Activated T-helper 17 cell treated with anti-CD3 and anti-CD28 coated beads, Interleukin-2, amount 50 U/mL, for 72 hours (primary cell): ENCODE results near the gene NAB2. TPM values are rescaled to one million over a fixed set of nuclear protein-coding genes. Genes with fewer than 3 reads are reported as not detected.
"Not testable (repeated sequence)": the region's sequence is repeated elsewhere in the genome, so short reads cannot be mapped to it uniquely, and the experiment has no call there.

Experiments
- ATAC-seq: fragments of 150-1000 bp; cut with Tn5 transposase; replicated peaks from 2 replicates; pipeline ENCODE4 v1.10.0; 2021; ENCODE audit warnings: mild to moderate bottlenecking, moderate library complexity
- H3K27ac Mint-ChIP-seq: one replicate; pipeline ENCODE4 v1.8.0; 2022; ENCODE audit warnings: mixed read lengths
- H3K27me3 Mint-ChIP-seq: one replicate; pipeline ENCODE4 v1.8.0; 2022; ENCODE audit warnings: mixed read lengths
- H3K36me3 Mint-ChIP-seq: one replicate; pipeline ENCODE4 v1.8.0; 2022; ENCODE audit warnings: low read depth, mild to moderate bottlenecking, mixed read lengths
- H3K4me1 Mint-ChIP-seq: one replicate; pipeline ENCODE4 v1.8.0; 2022; ENCODE audit warnings: mixed read lengths
- H3K4me3 Mint-ChIP-seq: one replicate; pipeline ENCODE4 v1.8.0; 2022; ENCODE audit warnings: mild to moderate bottlenecking, mixed read lengths
- H3K9me3 Mint-ChIP-seq: one replicate; pipeline ENCODE4 v1.8.0; 2022; ENCODE audit warnings: mixed read lengths
- total RNA-seq, 2 donors: library from RNA; stranded (reverse); gene quantifications; one replicate each; pipeline ENCODE4 v1.2.3, GENCODE V29; 2022

The NAB2 gene
- total RNA-seq, 2 donors from 2014 or later, result 20.6 to 61.4 TPM

- peak overlapping the region; percentile 77 for H3K27ac Mint-ChIP-seq
- H3K36me3 Mint-ChIP-seq, result peaks cover 99% of the 10 kb centered on the region
- no peak overlapping the region for H3K4me3 Mint-ChIP-seq
- H3K4me1 Mint-ChIP-seq, result peaks cover 25% of the 10 kb centered on the region
- H3K27me3 Mint-ChIP-seq, result no peaks in the 10 kb centered on the region
- no peak for ATAC-seq
- H3K9me3 Mint-ChIP-seq, result no peaks in the 10 kb centered on the region
Observed at GRCh38 chr12:57106021-57106708, 17.3 kb downstream of the NAB2 start.

GRCh38 chr12:57107456-57108155 lies 18.7 kb downstream of the NAB2 start:
- no peak for ATAC-seq
- peak overlapping the region; percentile 98 for H3K4me3 Mint-ChIP-seq
- H3K27ac Mint-ChIP-seq, result peak overlapping the region; percentile 77
- H3K4me1 Mint-ChIP-seq, result peaks cover 28% of the 10 kb centered on the region
- peaks cover 92% of the 10 kb centered on the region for H3K36me3 Mint-ChIP-seq
- H3K27me3 Mint-ChIP-seq, result no peaks in the 10 kb centered on the region
- no peaks in the 10 kb centered on the region for H3K9me3 Mint-ChIP-seq

DNA sequence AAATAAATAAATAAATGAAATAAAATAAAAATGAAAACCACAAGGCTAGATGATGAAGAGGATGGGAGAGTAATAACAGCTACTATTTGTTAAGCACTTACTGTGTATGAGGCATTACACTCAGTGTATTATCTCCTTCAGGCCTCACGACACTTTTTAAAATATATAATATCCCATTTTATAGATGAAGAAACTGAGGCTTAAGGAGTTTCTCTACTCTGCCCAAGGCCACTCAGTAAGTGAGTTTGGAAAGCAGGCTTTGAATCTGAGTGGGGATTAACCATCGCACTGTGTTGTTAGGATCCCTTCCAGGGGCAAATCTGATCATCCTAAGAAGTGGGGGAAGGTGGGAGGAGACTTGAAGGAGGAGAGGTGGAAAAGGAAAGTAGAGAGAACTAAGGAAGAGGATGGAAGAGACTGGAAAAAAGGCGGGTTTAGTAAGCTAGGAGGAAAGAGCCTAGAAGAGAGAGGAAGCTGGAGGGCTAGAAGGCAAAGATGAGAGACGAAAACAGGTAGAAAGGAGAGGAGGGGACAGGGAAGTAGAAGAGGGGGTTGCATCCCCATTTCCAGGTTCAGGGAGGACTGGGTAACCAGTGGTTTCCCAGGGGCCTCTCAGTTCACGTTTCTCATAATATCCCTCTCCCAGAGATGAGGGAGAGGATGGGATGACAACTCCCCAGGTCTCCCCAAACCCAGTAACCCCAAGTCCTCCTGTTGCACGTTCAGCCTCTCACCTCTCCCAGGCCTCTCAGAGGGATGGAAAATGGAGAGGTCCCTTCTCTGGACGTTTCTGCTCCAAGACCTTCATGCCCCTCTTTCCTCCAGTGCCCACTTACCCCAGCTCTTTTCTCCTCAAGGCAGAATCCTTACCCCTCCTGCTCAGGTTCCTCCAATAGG lies 20.5 kb downstream of the NAB2 start:
- H3K27me3 Mint-ChIP-seq, result no peaks in the 10 kb centered on the region
- H3K27ac Mint-ChIP-seq, result peak overlapping the region; percentile 98
- H3K4me1 Mint-ChIP-seq, result peaks cover 32% of the 10 kb centered on the region
- peaks cover 73% of the 10 kb centered on the region for H3K36me3 Mint-ChIP-seq
- no peak for ATAC-seq
- peak overlapping the region; percentile 98 for H3K4me3 Mint-ChIP-seq
- H3K9me3 Mint-ChIP-seq, result no peaks in the 10 kb centered on the region

GRCh38 chr12:57110104-57111030 lies 21.5 kb downstream of the NAB2 start:
- Mint-ChIP-seq H3K36me3 (peaks cover 64% of the 10 kb centered on the region), H3K4me3 (peak overlapping the region; percentile 98), H3K27ac (peak overlapping the region; percentile 98), H3K27me3 (no peaks in the 10 kb centered on the region), H3K9me3 (no peaks in the 10 kb centered on the region), H3K4me1 (peaks cover 32% of the 10 kb centered on the region)
- ATAC-seq, result peak; percentile 45

DNA sequence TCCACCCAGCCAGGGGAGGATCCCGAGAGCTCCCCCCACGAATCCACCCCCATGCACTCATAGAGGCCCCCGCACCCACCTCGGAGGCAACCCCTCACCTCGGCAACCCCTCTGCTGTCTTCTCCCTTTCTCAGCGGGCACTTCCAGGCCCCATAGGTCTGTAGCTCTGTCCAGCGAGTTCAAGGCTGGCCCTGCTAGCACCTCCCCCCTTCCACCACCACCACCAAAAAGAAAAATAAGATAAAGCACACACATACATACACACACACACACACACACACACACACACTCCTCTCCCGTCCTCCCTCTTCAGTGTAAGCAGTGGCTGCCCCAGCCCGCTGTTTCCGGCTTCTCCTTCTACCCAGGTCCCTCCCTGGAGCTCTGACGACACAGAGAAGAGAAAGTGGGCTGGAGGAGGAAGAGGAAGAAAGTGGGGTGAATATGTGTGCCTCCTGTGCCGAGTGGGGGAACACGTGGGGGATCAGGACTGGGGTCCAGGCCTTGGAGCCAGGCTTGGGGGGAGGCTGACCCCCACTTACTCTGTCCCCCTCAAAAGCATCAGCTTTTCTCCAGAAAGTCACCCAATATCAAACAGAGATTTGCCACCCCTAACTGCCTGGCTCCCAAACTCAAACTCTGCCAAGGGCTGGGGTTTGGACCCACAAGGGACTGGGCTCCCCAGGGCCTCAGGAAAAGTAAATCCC lies 22.3 kb downstream of the NAB2 start, which contains the start of gene STAT6:
Gene STAT6, minus strand, starts transcription at position 332 of the 704 bp plus-strand sequence. CDS start 3,084 bp downstream, outside the sequence.
- Mint-ChIP-seq H3K27me3 (no peaks in the 10 kb centered on the region), H3K4me1 (peaks cover 31% of the 10 kb centered on the region), H3K27ac (peak within 1 kb of the TSS; percentile 98), H3K36me3 (peaks cover 56% of the 10 kb centered on the region), H3K4me3 (peak within 1 kb of the TSS; percentile 98), H3K9me3 (no peaks in the 10 kb centered on the region)
- peak; percentile 79 for ATAC-seq

GRCh38 chr12:57112492-57113294 lies 23.8 kb downstream of the NAB2 start:
- Mint-ChIP-seq H3K9me3 (no peaks in the 10 kb centered on the region), H3K27ac (peak overlapping the region; percentile 98), H3K36me3 (peaks cover 41% of the 10 kb centered on the region), H3K4me3 (peak overlapping the region; percentile 98), H3K27me3 (no peaks in the 10 kb centered on the region), H3K4me1 (peaks cover 18% of the 10 kb centered on the region)
- ATAC-seq, result peak; percentile 72

DNA sequence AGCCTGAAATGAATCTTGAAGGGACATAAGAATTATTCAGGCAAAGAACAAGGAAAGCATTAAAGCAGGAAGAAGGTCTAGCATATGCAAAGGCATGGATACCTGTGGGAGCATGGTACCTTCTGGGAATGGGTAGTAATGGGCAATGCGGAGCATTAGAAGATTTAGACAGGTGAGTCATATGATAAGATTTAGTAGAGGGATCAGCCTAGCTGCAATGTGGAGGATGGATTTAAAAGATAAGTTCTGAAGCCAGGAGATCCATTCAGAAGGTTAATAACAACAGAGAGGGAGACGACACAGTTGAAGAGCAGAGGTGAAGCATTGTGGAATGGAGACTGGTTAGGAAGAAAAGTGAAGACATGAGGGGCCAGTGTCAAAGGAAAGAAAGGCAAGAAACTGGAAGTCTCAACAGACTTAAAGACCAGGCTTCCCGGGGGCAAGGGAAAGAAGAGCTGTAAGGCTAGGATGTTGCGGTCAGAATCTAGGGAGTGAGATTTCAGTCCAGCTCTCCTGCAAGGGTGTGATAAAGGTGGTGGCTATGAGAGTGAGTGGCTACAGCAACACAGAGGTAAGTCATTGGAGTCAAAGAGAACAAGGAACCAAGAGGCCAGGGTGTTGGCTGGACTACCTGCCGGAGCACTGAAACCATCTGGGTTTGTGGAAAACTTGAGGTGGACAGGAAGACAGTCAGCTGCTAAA lies 27.8 kb downstream of the NAB2 start:
- no peak overlapping the region for H3K4me3 Mint-ChIP-seq
- no peak for ATAC-seq
- H3K4me1 Mint-ChIP-seq, result peaks cover 12% of the 10 kb centered on the region
- no peaks in the 10 kb centered on the region for H3K27me3 Mint-ChIP-seq
- H3K36me3 Mint-ChIP-seq, result peaks cover 2% of the 10 kb centered on the region
- H3K9me3 Mint-ChIP-seq, result no peaks in the 10 kb centered on the region
- H3K27ac Mint-ChIP-seq, result no peak overlapping the region

DNA sequence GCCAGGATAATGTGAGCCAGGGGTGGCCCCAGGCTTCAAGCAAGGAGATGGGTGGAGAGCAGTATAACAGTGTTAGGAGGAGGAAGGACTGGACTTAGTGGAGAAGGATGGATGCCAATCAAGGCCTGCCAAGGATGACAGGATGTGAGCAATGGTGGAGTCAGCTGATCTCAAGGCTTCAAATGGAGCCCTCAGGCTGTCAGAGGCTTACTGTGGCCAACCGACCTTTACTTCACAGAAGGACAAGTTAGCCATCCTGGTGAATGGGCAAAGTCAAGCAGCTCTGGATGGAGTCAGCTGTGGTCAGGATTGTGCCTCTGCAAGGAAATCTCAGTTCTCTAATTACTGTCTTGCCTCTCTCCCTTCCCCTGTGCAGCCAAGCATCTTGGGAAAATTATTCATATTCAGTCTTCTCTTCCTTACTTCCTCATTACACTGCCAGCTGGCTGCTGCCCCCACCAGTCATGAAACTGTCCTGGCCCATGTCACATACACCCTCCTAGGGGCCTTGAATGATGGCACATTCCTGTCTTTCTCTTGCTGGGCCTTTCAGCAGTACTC lies 29.9 kb downstream of the NAB2 start:
- no peaks in the 10 kb centered on the region for H3K36me3 Mint-ChIP-seq
- H3K27ac Mint-ChIP-seq, result peak overlapping the region; percentile 44
- H3K9me3 Mint-ChIP-seq, result peaks cover 2% of the 10 kb centered on the region
- H3K4me1 Mint-ChIP-seq, result peaks cover 5% of the 10 kb centered on the region
- ATAC-seq, result peak; percentile 85
- no peak overlapping the region for H3K4me3 Mint-ChIP-seq
- H3K27me3 Mint-ChIP-seq, result no peaks in the 10 kb centered on the region

DNA sequence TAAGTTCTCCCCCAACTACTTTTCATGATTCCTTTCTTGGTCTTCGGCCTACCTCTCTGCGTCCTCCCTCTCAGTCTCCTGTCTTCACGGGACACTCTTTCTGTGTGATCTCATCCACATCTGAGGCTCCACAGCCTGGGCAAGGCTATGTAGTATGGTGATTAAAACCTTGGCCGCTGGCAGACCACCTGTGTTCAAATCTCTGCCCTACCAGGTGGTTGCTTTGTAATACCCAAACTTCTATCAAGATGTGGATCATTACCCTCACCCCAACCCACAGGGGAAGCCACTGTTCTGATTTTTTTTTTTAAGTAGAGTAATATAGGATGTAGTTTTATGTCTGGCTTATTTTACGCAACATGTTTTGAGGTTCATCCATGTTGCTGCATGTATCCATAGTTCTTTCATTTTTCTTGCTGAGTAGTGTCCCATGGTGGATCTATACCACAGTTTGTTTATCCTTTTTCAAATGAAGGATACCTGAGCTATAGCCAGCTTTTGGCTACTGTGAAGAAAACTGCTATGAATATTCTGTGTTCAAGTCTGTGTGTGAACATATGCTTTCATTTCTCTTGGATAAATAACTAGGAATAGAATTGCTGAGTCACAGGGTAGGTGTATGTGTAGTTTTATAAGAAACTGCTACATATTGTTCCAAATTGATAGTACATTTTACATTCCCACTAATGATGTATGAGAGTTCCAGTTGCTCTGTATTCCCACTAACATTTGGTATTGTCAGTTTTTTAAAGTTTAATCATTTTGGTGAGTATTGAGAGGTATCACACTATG lies 30.6 kb downstream of the NAB2 start:
- no peaks in the 10 kb centered on the region for H3K36me3 Mint-ChIP-seq
- H3K4me1 Mint-ChIP-seq, result peaks cover 11% of the 10 kb centered on the region
- H3K9me3 Mint-ChIP-seq, result peaks cover 8% of the 10 kb centered on the region
- no peak overlapping the region for H3K4me3 Mint-ChIP-seq
- H3K27me3 Mint-ChIP-seq, result no peaks in the 10 kb centered on the region
- peak overlapping the region; percentile 44 for H3K27ac Mint-ChIP-seq
- ATAC-seq, result no peak

DNA sequence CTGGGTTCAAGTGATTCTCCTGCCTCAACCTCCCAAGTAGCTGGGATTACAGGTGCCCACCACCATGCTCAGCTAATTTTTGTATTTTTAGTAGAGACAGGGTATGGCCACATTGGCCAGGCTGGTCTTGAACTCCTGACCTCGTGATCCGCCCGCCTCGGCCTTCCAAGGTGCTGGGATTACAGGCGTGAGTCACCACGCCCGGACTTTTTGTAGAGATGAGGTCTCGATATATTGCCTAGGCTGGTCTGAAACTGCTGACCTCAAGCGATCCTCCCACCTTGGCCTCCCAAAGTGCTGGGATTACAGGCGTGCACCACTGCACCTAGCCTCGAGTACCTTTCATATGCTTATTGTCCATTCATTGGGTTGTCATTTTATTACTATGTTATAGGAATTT lies 31.8 kb downstream of the NAB2 start:
- not testable (repeated sequence) for H3K36me3 Mint-ChIP-seq, H3K27ac Mint-ChIP-seq, H3K4me3 Mint-ChIP-seq, ATAC-seq, H3K9me3 Mint-ChIP-seq, H3K27me3 Mint-ChIP-seq
- H3K4me1 Mint-ChIP-seq, result peaks cover 11% of the 10 kb centered on the region

- no peak for ATAC-seq
- H3K27ac Mint-ChIP-seq, result no peak overlapping the region
- H3K27me3 Mint-ChIP-seq, result no peaks in the 10 kb centered on the region
- H3K9me3 Mint-ChIP-seq, result peaks cover 8% of the 10 kb centered on the region
- H3K4me1 Mint-ChIP-seq, result peaks cover 11% of the 10 kb centered on the region
- H3K4me3 Mint-ChIP-seq, result no peak overlapping the region
- H3K36me3 Mint-ChIP-seq, result no peaks in the 10 kb centered on the region
Observed at GRCh38 chr12:57123813-57124212, 34.9 kb downstream of the NAB2 start.
